Stimulated activated CD4-positive, alpha-beta T cell treated with anti-CD3 and anti-CD28 coated beads, Interleukin-1b, Interleukin-23, amount 100 ng/mL, for 48 hours (primary cell): ENCODE data around the gene SNX5.
"Not testable (repeated sequence)": the region's sequence is repeated elsewhere in the genome, so short reads cannot be mapped to it uniquely, and the experiment has no call there.

Source experiments
- DNase-seq: peaks from one replicate; pipeline ENCODE4 v3.0.0-alpha.2; 2020

SNX5 gene

GRCh38 chr20:17992224-17992637 lies 23.6 kb upstream of the SNX5 start:
- peak; percentile 72 for DNase-seq

DNA sequence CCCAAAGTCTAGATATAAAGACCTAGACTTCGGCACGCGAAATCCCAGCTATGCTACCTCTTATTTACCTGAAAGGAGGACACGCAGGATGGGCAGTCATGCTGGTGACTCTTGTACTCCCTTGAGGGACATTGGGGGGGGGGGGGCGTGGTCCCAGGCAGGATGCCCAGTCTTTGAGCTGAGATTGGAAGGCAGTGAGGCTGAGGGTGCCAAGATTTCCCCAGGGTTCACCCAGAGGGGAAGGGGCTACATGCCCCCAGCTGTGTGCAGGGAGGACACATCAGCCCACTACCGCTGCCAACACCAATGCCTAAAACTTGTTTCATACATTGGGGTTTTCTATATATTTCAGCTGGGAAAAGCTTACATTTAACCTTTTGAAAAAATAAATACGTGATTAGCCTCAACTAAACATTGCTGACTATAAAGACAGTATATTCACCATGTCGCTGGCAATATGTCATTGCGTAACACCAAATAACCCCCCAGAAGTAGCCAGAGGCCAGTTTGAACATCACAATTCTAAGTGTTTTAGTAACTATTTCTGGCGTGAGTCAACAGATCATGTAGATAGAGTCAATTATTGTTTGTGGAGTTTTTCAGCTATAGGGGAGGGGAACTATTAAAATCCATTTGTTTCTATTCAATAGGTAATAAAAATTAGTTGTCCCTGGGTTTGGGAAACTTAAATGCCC lies 21.8 kb upstream of the SNX5 start:
- DNase-seq: no peak

GRCh38 chr20:17987988-17988387 lies 19.4 kb upstream of the SNX5 start:
- no peak for DNase-seq

- no peak for DNase-seq
These were observed 16.9 kb upstream of the SNX5 start for GRCh38 chr20:17985388-17986018.

GRCh38 chr20:17976305-17976704 lies 7.7 kb upstream of the SNX5 start:
- DNase-seq: no peak

DNA sequence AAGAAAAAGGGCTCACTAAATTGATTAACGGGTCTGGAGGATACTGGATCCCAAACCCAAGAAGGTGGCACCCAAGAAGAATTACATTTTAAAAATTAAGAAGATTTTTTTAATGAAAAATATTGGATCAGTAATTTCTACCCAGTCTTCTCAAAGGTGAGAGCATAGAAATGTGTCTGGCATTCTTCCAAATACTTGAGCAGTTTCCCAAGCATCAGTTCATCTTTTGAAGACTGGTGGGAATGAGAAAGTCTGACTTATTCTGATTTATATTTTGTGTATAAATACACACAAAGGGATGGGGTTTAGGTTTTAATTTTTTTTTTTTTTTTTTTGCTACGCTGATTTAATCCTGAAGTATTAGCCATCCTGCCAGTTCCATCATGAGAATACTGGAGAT lies 3.5 kb upstream of the SNX5 start:
- DNase-seq: no peak

- no peak for DNase-seq
These were observed 2.9 kb upstream of the SNX5 start for GRCh38 chr20:17971300-17972013.

DNA sequence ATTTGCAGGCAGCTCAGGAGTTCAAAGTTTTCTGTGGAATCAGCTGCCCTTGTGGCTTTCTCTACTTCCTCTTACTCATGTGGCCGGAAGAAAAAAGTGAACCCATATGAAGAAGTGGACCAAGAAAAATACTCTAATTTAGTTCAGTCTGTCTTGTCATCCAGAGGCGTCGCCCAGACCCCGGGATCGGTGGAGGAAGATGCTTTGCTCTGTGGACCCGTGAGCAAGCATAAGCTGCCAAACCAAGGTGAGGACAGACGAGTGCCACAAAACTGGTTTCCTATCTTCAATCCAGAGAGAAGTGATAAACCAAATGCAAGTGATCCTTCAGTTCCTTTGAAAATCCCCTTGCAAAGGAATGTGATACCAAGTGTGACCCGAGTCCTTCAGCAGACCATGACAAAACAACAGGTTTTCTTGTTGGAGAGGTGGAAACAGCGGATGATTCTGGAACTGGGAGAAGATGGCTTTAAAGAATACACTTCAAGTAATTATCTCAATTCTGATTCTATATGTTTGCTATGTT lies 1.4 kb upstream of the SNX5 start:
- DNase-seq: peak; percentile 31

DNA sequence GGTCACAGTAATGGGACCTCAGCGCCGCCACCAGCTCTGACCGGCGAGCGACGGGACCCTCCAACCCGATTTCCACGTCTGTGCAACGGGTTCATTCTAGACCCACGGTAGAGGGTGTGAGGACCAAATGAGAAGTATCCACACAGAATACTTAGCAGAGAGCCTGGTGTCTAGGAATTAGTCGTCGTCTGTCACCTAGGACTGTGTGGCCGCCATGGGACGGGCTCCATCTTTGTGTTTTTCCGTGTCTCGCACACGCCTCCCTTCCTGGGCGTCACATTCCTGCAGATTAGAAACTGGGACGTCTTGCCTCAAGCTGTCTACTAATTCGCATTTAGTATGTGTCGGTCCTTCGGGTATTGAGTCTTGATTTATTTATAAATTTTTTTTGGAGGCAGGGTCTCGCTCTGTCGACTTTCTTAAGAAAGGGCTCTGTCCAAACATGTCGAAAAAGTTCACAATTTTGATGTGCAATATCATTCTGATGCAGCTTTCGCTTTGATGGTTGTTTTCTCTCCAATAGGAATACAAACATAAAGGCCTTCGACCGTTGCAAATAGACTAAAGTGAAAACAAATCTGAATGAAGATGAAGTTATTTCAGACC lies 787 bp upstream of the SNX5 start:
- DNase-seq: peak; percentile 37

GRCh38 chr20:17967521-17968365 lies 851 bp downstream of the SNX5 start:
- peak; percentile 33 for DNase-seq

DNA sequence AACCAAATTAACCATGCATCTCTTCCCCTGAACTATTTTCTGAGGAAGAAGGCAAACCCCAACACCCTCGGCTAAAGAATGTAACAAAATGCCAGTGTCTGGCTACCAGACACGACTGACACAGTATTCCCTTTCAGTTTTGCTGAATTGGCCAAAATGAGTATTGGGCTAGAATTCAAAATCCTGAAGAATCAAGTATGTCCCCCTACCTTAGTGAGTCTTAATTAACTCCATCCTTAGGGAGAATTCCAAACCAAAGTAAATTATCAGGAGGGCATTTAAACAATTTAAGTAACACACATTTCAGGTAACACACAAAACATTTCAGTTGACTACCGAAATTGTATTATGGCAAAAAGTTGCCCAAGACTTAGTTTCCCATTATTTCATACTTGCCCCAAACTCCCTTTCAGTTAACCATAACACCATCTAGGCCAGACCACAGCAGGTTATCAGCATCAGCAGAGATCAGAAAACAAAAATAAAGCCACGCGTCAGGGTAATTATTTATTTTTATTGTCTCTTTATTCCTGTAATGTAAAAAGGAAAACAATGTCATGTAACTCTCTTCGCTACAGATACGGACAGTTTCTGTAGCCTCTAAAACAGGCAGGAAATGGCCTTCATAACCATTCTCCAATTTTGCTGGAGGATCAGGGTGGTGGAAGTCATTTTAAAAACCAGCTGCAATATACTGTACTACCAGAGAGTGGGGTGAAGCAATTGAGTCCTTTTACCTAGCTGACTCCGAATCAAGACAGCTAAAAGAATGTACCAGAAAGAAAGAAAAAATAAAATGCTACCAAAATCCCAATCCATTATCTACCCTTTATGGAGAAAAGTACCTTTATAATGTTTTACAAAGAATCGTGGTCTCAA lies 1.9 kb downstream of the SNX5 start:
- DNase-seq: no peak

GRCh38 chr20:17965042-17965697 lies 3.4 kb downstream of the SNX5 start:
- no peak for DNase-seq

DNA sequence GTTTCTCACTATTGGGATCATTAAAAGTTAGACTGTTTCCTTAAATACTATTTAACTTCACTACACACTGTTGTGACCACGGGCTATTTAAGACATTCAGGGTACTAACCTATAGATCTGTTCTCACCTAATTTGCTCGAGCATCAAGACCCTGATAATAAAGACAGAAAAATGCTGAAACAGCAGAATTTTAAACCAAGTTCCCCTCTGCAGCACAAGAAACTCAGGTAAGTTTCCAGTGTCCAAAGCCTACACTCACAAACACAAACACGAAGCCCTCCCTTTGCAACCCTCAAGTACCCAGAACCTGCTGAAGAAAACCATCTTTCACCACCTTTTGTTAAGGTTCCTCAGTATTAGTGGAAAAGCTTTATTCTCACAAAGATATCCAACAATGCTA lies 4.0 kb downstream of the SNX5 start:
- no peak for DNase-seq

DNA sequence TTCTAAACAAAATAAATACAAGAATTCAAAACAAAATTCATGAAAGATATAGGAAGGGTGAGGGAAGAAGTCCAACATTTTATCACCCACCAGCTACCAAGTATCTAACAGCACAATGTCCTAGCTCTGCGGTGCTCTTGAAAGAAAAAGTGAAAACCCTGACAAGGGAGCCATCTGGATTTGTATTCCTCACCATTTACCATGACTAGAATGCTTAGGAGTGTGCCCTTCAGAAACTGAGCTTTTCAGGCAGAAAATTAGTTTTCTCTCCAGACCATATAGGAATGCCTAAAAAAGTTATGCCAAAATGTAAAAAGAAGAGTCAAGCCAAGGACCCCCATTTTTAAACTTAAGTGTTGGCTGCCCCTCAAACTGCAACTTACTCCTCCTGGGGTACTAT lies 4.5 kb downstream of the SNX5 start:
- no peak for DNase-seq

DNA sequence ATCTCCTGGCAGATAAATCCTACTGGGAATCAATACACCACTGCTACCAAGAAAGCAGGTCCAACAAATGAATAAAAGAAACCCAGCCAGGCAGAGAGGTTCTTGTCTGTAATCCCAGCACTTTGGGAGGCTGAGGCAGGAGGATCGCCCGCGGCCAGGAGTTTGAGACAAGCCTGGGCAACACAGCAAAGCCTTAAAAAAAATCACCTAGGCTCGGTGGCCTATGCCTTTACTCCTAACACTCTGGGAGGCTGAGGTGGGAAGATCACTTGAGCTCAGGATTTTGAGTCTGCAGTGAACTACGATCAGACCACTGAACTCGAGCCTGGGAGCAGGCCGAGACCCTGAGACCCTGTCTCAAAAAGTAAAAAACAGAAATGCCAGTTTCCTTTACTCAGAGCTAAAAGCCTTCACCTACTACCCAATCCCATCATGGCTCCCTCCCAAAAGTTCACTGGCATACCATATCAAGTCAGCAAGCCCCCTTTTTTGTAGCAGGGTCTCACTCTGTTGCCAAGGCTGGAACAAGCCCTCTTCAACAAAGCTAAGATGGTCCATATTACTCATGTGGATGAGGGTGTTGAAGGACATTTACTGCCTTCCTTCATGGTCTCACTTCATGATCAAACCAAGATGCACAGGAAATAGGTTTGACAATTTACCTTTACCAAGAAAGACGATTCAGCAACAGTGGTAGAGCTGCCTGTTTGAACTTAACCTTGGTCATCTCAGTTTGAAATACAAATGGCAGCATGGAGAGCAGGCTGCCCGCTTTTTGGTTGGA lies 5.3 kb downstream of the SNX5 start:
- no peak for DNase-seq

- no peak for DNase-seq
These were observed 7.0 kb downstream of the SNX5 start for GRCh38 chr20:17961587-17961940.

GRCh38 chr20:17960927-17961586 lies 7.5 kb downstream of the SNX5 start:
- DNase-seq: no peak

- DNase-seq: not testable (repeated sequence)
These were observed 8.2 kb downstream of the SNX5 start for GRCh38 chr20:17960400-17960885.

GRCh38 chr20:17959257-17959627 lies 9.4 kb downstream of the SNX5 start:
- no peak for DNase-seq
